PC-9 (cell line): ENCODE data around the gene CEP131. TPM values are rescaled to one million over a fixed set of nuclear protein-coding genes. Genes with fewer than 3 reads are reported as not detected.

Source experiments
- BruUV-seq: library from RNA; stranded (reverse); fragments of 400-500 nt; replicated peaks from 2 replicates; lab custom pipeline; 2021; lab: Mats Ljungman, UMichigan
- CTCF ChIA-PET: fragments of 300-600 bp; sonication (Branson Sonifier 250); formaldehyde crosslinking; loops from one replicate; lab custom pipeline; 2022; ENCODE audit warnings: antibody characterized with exemption; lab: Charles Lee
- POLR2A ChIA-PET: fragments of 300-600 bp; sonication (Branson Sonifier 250); formaldehyde crosslinking; loops from one replicate; lab custom pipeline; 2022; ENCODE audit warnings: antibody characterized with exemption; ENCODE audit not compliant: unreplicated experiment; lab: Charles Lee
- DNase-seq, 2 experiments: peaks; one replicate each; pipeline versions ENCODE4 v3.0.0 to v3.0.0-alpha.2; 2015 to 2022; ENCODE audit warnings: mixed read lengths in 1 of 2
- H2AFZ ChIP-seq: fragments of 200-600 bp; sonication (generic); 2 replicates; pipeline ENCODE4 v1.8.1; 2017; ENCODE audit warnings: antibody characterized with exemption
- H3F3A ChIP-seq: fragments of 200-600 bp; sonication (generic); 2 replicates; pipeline ENCODE4 v1.8.1; 2017; ENCODE audit warnings: antibody characterized with exemption, mild to moderate bottlenecking, low read depth; ENCODE audit not compliant: insufficient read depth
- H3K27ac ChIP-seq: fragments of 200-600 bp; sonication (generic); 2 replicates; pipeline ENCODE4 v1.6.1; 2016; ENCODE audit warnings: mixed run types
- H3K27me3 ChIP-seq: fragments of 200-600 bp; sonication (generic); 2 replicates; pipeline ENCODE4 v1.6.1; 2016; ENCODE audit warnings: low read depth, mixed run types; ENCODE audit not compliant: insufficient read depth
- H3K36me3 ChIP-seq: fragments of 200-600 bp; sonication (generic); 2 replicates; pipeline ENCODE4 v1.6.1; 2016; ENCODE audit warnings: low read depth, mixed run types
- H3K4me1 ChIP-seq: fragments of 200-600 bp; sonication (generic); replicated peaks from 2 replicates; pipeline ENCODE4 v1.6.1; 2016; ENCODE audit warnings: mixed run types; ENCODE audit not compliant: insufficient read depth
- H3K4me2 ChIP-seq: fragments of 200-600 bp; sonication (generic); 2 replicates; pipeline ENCODE4 v1.6.1; 2017; ENCODE audit warnings: mixed run types
- H3K4me3 ChIP-seq: fragments of 200-600 bp; sonication (generic); 2 replicates; pipeline ENCODE4 v1.6.1; 2016; ENCODE audit warnings: mixed run types
- H3K79me2 ChIP-seq: fragments of 200-600 bp; sonication (generic); 2 replicates; pipeline ENCODE4 v1.6.1; 2017; ENCODE audit warnings: low read depth, mixed run types
- H3K9me2 ChIP-seq: fragments of 200-600 bp; sonication (generic); 2 replicates; pipeline ENCODE4 v1.8.1; 2017; ENCODE audit warnings: mild to moderate bottlenecking; ENCODE audit not compliant: insufficient read depth
- H3K9me3 ChIP-seq: fragments of 200-600 bp; sonication (generic); 2 replicates; pipeline ENCODE4 v1.8.1; 2016; ENCODE audit warnings: low read depth; ENCODE audit not compliant: insufficient read depth
- H4K20me1 ChIP-seq: fragments of 200-600 bp; sonication (generic); 2 replicates; pipeline ENCODE4 v1.8.1; 2017; ENCODE audit not compliant: insufficient read depth
- CTCF ChIP-seq: fragments of 200-600 bp; sonication (generic); conservative IDR thresholded peaks from 2 replicates; pipeline ENCODE4 v1.6.1; 2017; ENCODE audit warnings: mixed run types, antibody characterized with exemption, mild to moderate bottlenecking, moderate library complexity
- EZH2 ChIP-seq: fragments of 200-600 bp; sonication (generic); IDR thresholded peaks from 2 replicates; pipeline ENCODE4 v1.8.0; 2017; ENCODE audit warnings: antibody characterized with exemption, low read depth
- intact Hi-C: fragments of 100-400 bp; cut with micrococcal nuclease; formaldehyde crosslinking; loops from one replicate; pipeline ENCODE4 v1.10.0; 2022; ENCODE audit not compliant: unreplicated experiment
- total RNA-seq: library from RNA; stranded (reverse); gene quantifications from 2 replicates; pipeline ENCODE4 v1.2.3, GENCODE V29; 2021

The CEP131 gene
- total RNA-seq, 1 experiment from 2014 or later: 24.4 TPM

DNA sequence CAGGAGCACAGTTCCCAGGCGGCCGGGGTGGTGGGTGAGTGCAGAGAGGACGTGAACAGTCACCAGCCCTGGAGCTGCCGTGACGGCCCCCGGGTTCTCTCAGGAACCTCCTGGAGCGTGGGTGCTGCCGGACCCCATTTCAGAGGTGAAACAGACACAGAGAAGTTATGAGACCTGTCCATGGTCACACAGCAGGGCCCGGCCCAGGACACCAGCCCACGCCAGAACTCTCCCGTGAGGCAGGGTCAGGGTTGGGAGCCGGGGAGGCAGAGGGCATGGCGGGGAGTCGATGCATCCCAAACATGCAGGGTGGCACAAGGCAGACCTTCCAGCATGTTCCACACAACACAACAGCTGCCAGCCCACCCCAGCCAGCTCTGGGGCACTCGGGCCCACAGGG lies 61.2 kb downstream of the CEP131 start:
- Histone ChIP-seq H3K4me3 (no peak overlapping the region), H3K9me3 (no peaks in the 10 kb centered on the region), H3F3A (no peaks in the 10 kb centered on the region), H3K27ac (no peak overlapping the region), H2AFZ (no peak overlapping the region), H3K4me1 (no peaks in the 10 kb centered on the region), H3K79me2 (no peaks in the 10 kb centered on the region), H3K9me2 (no peaks in the 10 kb centered on the region), H4K20me1 (no peaks in the 10 kb centered on the region), H3K27me3 (peaks cover 21% of the 10 kb centered on the region; the same call in 1 of the 2 replicates), H3K4me2 (no peak overlapping the region), H3K36me3 (no peaks in the 10 kb centered on the region)
- POLR2A ChIA-PET: no interaction called here
- intact Hi-C loops: no loop called here
- CTCF ChIA-PET: no interaction called here
- TF ChIP-seq CTCF (no peak), EZH2 (no peak)
- no peak for DNase-seq
- no TSS peak for BruUV-seq

GRCh38 chr17:81160747-81161453 lies 61.9 kb downstream of the CEP131 start:
- intact Hi-C loops: no loop called here
- no peak overlapping the region for H3K4me2 ChIP-seq
- CTCF ChIA-PET: no interaction called here
- POLR2A ChIA-PET: no interaction called here
- peaks cover 21% of the 10 kb centered on the region; the same call in 1 of the 2 replicates for H3K27me3 ChIP-seq
- TF ChIP-seq EZH2 (no peak), CTCF (no peak)
- H3K4me3 ChIP-seq: no peak overlapping the region
- H3K79me2 ChIP-seq: no peaks in the 10 kb centered on the region
- H3K4me1 ChIP-seq: no peaks in the 10 kb centered on the region
- H3K9me3 ChIP-seq: no peaks in the 10 kb centered on the region
- no peak overlapping the region for H3K27ac ChIP-seq
- no peaks in the 10 kb centered on the region for H3F3A ChIP-seq
- no peaks in the 10 kb centered on the region for H3K9me2 ChIP-seq
- DNase-seq: no peak
- no peaks in the 10 kb centered on the region for H3K36me3 ChIP-seq
- no peak overlapping the region for H2AFZ ChIP-seq
- BruUV-seq: no TSS peak
- H4K20me1 ChIP-seq: no peaks in the 10 kb centered on the region

GRCh38 chr17:81160306-81160705 lies 62.5 kb downstream of the CEP131 start:
- no TSS peak for BruUV-seq
- Histone ChIP-seq H2AFZ (no peak overlapping the region), H3K27me3 (peaks cover 21% of the 10 kb centered on the region; the same call in 1 of the 2 replicates), H3K4me1 (no peaks in the 10 kb centered on the region), H3F3A (no peaks in the 10 kb centered on the region), H3K9me3 (no peaks in the 10 kb centered on the region), H3K4me2 (no peak overlapping the region), H3K27ac (no peak overlapping the region), H3K4me3 (no peak overlapping the region), H3K36me3 (no peaks in the 10 kb centered on the region), H3K9me2 (no peaks in the 10 kb centered on the region), H3K79me2 (no peaks in the 10 kb centered on the region), H4K20me1 (no peaks in the 10 kb centered on the region)
- no peak for DNase-seq
- POLR2A ChIA-PET: no interaction called here
- intact Hi-C loops: no loop called here
- CTCF ChIA-PET: no interaction called here
- no peak for TF ChIP-seq CTCF
- TF ChIP-seq EZH2: no peak
